ENCODE data around the gene PARS2. TPM values are rescaled to one million over a fixed set of nuclear protein-coding genes. Genes with fewer than 3 reads are reported as not detected.
A peak's percentile ranks its signal among the peaks of the same experiment; 100 is the strongest.

Gene PARS2
- total RNA-seq, result 1 to 10 TPM; 4.8 to 7.4 (median 6.0) TPM

DNA sequence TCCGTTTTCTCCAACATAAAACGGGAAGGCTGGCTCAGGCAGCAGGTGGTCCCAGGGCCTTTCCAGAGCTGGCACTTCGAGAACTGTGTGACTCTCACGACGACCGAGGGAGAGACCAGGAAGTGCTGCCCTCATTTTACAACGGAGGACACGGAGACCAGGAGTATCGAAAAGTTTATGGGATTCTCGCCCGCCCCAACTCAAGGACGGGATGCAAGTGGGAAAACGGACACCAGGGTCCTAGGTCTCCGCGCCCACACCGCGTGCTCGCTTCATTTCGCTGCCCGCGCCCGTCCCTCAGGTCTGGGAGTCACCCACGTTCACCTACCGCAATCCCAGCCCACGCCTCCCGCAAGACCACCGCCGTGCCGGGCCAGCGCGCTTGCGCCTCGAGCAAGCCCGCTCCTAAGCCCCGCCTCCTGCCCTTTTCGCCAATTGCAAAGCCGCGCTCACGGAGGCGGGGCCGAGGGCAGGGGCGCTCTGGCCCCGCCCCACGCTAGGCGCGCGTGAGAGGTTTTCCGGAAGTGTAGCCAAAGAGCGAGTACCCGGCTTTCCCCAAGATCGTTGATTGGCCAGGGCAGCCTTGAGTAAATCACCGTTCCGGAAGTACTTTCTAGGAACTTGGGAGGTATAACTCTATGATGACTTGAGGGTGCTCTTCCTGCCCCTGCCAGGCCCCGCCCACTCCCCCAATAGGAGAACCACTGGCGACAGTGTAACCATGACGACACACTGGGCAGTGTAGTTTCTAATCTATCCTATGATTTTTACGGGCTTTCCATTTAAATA lies at the start of gene PARS2:
Gene PARS2, minus strand, starts transcription at position 391 of the 789 bp plus-strand sequence. CDS start 5,362 bp downstream, outside the sequence.
- H3K27me3 ChIP-seq, result no peaks in the 10 kb centered on the region
- TF ChIP-seq, protein P1, sequence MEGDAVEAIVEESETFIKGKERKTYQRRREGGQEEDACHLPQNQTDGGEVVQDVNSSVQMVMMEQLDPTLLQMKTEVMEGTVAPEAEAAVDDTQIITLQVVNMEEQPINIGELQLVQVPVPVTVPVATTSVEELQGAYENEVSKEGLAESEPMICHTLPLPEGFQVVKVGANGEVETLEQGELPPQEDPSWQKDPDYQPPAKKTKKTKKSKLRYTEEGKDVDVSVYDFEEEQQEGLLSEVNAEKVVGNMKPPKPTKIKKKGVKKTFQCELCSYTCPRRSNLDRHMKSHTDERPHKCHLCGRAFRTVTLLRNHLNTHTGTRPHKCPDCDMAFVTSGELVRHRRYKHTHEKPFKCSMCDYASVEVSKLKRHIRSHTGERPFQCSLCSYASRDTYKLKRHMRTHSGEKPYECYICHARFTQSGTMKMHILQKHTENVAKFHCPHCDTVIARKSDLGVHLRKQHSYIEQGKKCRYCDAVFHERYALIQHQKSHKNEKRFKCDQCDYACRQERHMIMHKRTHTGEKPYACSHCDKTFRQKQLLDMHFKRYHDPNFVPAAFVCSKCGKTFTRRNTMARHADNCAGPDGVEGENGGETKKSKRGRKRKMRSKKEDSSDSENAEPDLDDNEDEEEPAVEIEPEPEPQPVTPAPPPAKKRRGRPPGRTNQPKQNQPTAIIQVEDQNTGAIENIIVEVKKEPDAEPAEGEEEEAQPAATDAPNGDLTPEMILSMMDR (IDR thresholded peaks at IDR 0.05), result no peak
- peak in 1 of 2 donors; percentile 80 for TF ChIP-seq POLR2A (IDR thresholded peaks at IDR 0.05)
- WGBS, 2 donors, result 0 to 2% methylated on average over 27 to 34 of the region's 57 CpGs
- no peaks in the 10 kb centered on the region for H3K36me3 ChIP-seq
- intact Hi-C loops (cut with DNase I), result no loop called here
- H3K4me3 ChIP-seq (replicated peaks in 1 of 3), result peak within 1 kb of the TSS; percentile 59 to 62 (median 61)
- peak within 1 kb of the TSS in 1 of 3 donors; percentile 53 for H3K27ac ChIP-seq
- DNase-seq, result peak; percentile 97 to 98
- peaks cover 3 to 10% of the 10 kb centered on the region in 2 donors for H3K4me1 ChIP-seq
- H3K9me3 ChIP-seq, result no peaks in the 10 kb centered on the region

DNA sequence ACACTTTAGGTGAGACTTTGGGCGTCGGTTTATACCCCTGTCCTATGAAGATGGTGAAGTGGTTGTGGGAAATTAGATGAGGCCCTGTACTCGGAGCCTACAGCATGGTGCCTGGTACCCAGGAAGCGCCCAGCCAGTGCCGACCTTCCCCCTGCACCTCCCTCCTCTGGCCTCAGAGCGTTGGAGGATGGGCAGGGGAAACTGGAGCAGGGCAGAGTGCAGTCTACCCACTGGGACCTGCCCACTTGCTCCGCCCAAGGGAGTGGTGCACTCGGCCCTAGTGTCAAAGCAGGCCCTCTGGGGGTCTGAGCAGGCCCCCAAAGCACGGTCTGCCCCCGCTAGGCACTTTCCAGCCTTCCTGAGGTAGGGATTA lies 49.8 kb upstream of the PARS2 start:
- H3K27ac ChIP-seq, result no peak overlapping the region
- no peak for DNase-seq
- H3K4me1 ChIP-seq, result no peaks in the 10 kb centered on the region
- H3K9me3 ChIP-seq, result no peaks in the 10 kb centered on the region
- H3K36me3 ChIP-seq, result no peaks in the 10 kb centered on the region
- intact Hi-C loops (cut with DNase I), result loop anchor here (10.0 kb wide), 1 partner anchor 319 kb away; no protein-coding TSS in a partner anchor
- TF ChIP-seq, protein P1 (IDR thresholded peaks at IDR 0.05), result no peak
- TF ChIP-seq POLR2A (IDR thresholded peaks at IDR 0.05), result no peak
- 75 to 90% methylated on average over 7 to 10 of the region's 10 CpGs for WGBS, 2 donors
- no peaks in the 10 kb centered on the region for H3K27me3 ChIP-seq
- H3K4me3 ChIP-seq (replicated peaks in 1 of 3), result no peak overlapping the region

DNA sequence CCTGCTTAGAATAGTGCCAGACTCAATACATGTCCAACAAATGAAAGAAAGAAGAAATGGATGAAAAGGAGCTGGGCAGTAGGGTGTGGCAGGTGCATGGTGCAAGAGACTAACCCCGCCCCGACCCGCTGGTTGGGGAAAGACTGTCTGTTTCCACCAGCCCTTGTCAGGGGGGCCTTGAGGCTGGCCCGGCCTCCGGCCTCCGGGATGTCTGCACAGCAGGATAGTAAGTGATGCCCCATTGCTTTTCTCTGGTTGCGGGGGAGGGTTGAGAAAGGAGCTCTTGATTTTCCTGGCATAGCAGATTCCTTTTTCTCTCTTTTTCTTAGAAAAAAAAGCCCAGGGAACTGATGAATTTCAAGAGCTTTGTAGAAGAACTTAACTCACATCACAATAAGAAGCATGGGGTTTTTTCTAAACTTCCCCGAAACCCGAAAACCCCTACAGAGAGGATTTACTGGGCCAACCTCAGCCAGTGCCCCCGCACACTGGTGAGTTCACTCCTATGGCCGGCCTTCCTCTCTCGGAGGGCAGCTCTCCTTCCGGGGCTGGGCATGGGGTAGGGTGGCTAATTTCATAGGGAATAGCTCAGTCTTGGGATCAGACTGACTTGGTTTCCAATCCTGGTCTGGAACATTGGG lies 49.3 kb upstream of the PARS2 start:
- Histone ChIP-seq H3K27ac (no peak overlapping the region), H3K4me3 (replicated peaks in 1 of 3) (no peak overlapping the region), H3K27me3 (no peaks in the 10 kb centered on the region), H3K4me1 (no peaks in the 10 kb centered on the region), H3K9me3 (no peaks in the 10 kb centered on the region), H3K36me3 (no peaks in the 10 kb centered on the region)
- intact Hi-C loops (cut with DNase I), result loop anchor here (10.0 kb wide), 1 partner anchor 319 kb away; no protein-coding TSS in a partner anchor
- WGBS, 2 donors, result 68 to 70% methylated on average over 12 of the region's 13 CpGs
- DNase-seq, result no peak
- TF ChIP-seq POLR2A (IDR thresholded peaks at IDR 0.05), result no peak
- TF ChIP-seq, protein P1 (IDR thresholded peaks at IDR 0.05), result no peak

DNA sequence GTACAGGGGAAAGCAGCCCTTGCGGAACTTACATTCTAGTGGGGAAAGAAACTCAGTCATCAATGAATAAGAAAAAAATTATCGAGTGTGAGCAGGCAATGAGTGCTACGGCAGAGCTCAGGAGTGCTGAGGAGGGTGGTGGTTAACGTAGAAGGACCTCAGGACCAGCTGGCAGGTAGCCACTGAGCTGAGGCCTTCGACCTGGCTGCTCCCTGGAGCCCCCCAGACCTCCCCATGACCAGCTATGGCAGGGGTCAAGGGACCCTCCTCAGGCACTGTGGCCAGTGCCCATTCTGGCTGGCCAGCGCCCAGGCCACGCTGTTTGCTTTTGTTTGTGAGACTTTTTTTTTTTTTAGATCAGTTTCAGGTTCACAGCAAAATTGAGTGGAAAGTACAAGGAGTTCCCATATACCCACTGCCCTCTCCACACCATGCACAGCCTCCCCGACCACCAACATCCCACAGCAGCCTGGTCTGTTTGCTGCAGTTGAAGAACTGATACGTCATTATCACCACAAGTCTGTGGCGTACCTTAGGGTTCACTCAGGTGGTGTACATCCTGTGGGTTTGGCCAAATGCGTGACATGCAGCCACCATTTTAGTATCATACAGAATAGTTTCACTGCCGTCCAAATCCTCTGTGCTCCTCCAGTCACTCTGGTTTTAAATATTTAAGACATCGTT lies 48.6 kb upstream of the PARS2 start:
- intact Hi-C loops (cut with DNase I), result loop anchor here (10.0 kb wide), 1 partner anchor 318 kb away; no protein-coding TSS in a partner anchor
- no peak for DNase-seq

More for the DNA sequence above, 48.6 kb upstream of the PARS2 start:
- H3K36me3 ChIP-seq, result no peaks in the 10 kb centered on the region
- no peaks in the 10 kb centered on the region for H3K27me3 ChIP-seq
- no peak overlapping the region for H3K27ac ChIP-seq
- H3K9me3 ChIP-seq, result no peaks in the 10 kb centered on the region
- H3K4me1 ChIP-seq, result no peaks in the 10 kb centered on the region
- 77% methylated on average over 13 of the region's 13 CpGs for WGBS, 2 donors
- TF ChIP-seq, protein P1 (IDR thresholded peaks at IDR 0.05), result no peak
- no peak for TF ChIP-seq POLR2A (IDR thresholded peaks at IDR 0.05)
- H3K4me3 ChIP-seq (replicated peaks in 1 of 3), result no peak overlapping the region
